Uterus (tissue), 4 donors: ENCODE data around the gene NTRK1. TPM values are rescaled to one million over a fixed set of nuclear protein-coding genes. Genes with fewer than 3 reads are reported as not detected.

Experiments
- DNase-seq, 2 donors: peaks; one replicate each; pipeline ENCODE4 v3.0.0-alpha.2; 2019 to 2020
- H3K27ac ChIP-seq, 2 donors: fragments of 200-600 bp; sonication (generic); 1 replicate in 1 of 2; 2 replicates in 1 of 2; pipeline ENCODE4 v1.5.1; 2016 to 2018
- H3K27me3 ChIP-seq, 2 donors: fragments of 200-600 bp; sonication (generic); one replicate each; pipeline ENCODE4 v1.5.1; 2018 to 2019; ENCODE audit warnings: control low read depth in 1 of 2
- H3K36me3 ChIP-seq, 2 donors: fragments of 200-600 bp; sonication (generic); one replicate each; pipeline ENCODE4 v1.5.1; 2019; ENCODE audit warnings: control low read depth in 1 of 2
- H3K4me1 ChIP-seq, 2 donors: fragments of 200-600 bp; sonication (generic); one replicate each; pipeline ENCODE4 v1.5.1; 2018 to 2019; ENCODE audit warnings: control low read depth in 1 of 2
- H3K4me3 ChIP-seq, 2 donors: fragments of 200-600 bp; sonication (generic); 1 replicate in 1 of 2; 2 replicates in 1 of 2; pipeline ENCODE4 v1.5.1; 2018 to 2019; ENCODE audit warnings: mild to moderate bottlenecking in 1 of 2
- H3K9me3 ChIP-seq, 2 donors: fragments of 200-600 bp; sonication (generic); one replicate each; pipeline ENCODE4 v1.5.1; 2019; ENCODE audit warnings: control low read depth in 1 of 2
- CTCF ChIP-seq, 4 experiments: fragments of 200-600 bp in 2 of 4; fragments of 450-650 bp in 2 of 4; sonication (generic) in 2 of 4; IDR thresholded peaks; one replicate each; pipeline ENCODE4 v1.5.1; 2016 to 2019; ENCODE audit warnings: antibody characterized with exemption in 4 of 4, mild to moderate bottlenecking in 2 of 4, moderate library complexity in 1 of 4
- POLR2A ChIP-seq, 2 donors: fragments of 450-650 bp; IDR thresholded peaks; one replicate each; pipeline ENCODE4 v1.6.1; 2016; ENCODE audit warnings: antibody characterized with exemption in 2 of 2, mild to moderate bottlenecking in 1 of 2, moderate library complexity in 1 of 2
- intact Hi-C: fragments of 100-400 bp; cut with DNase I; formaldehyde crosslinking; loops from one replicate; pipeline ENCODE4 v1.15.1; 2023; ENCODE audit warnings: low total_unique reads
- total RNA-seq, 4 donors: library from RNA; depleted of rRNA in 3 of 4; stranded (reverse); fragments of >200 nt in 3 of 4; gene quantifications; one replicate each; pipeline versions ENCODE4 v1.1.0 to v1.2.4, GENCODE V29; 2014 to 2023
- donor health status: DM: yes; HTN: yes; CAD: no.

Gene NTRK1
- total RNA-seq, 4 donors from 2014 or later: 0.35 to 19.2 (median 3.6) TPM

DNA sequence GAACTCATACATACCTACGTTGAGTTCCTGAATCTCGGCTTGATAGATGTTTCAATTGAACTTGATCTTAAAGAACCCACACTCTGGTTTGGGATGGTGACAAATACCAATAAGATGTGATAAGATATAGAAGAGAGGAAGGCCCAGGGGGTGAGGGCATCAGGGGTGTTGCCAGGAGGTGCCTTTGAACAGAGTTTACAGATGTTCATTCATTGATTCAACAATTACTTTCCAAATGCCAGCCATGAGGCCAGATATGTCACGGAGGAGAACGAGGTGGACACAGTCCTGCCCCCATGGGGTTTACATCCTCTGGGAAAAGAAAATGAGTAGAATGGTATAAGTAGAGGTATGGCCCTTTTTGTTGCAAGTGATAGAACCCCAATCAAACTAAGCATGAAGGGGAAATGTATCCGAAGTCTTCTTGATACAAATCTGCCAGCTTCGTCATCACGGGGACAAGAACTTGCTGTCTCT lies 60.4 kb downstream of the NTRK1 start:
- Histone ChIP-seq H3K27ac (no peak overlapping the region), H3K27me3 (peaks cover 4 to 14% of the 10 kb centered on the region in 2 donors), H3K4me1 (peaks cover 0 to 9% of the 10 kb centered on the region in 2 donors), H3K9me3 (no peaks in the 10 kb centered on the region), H3K36me3 (no peaks in the 10 kb centered on the region), H3K4me3 (no peak overlapping the region)
- TF ChIP-seq POLR2A (IDR thresholded peaks at IDR 0.05) (no peak), CTCF (IDR thresholded peaks at IDR 0.05) (no peak)
- intact Hi-C loops: no loop called here
- DNase-seq: no peak

GRCh38 chr1:156922986-156923669 lies 62.5 kb downstream of the NTRK1 start:
- H3K27me3 ChIP-seq: peaks cover 4 to 14% of the 10 kb centered on the region in 2 donors
- H3K36me3 ChIP-seq: no peaks in the 10 kb centered on the region
- no peak for DNase-seq
- intact Hi-C loops: no loop called here
- H3K9me3 ChIP-seq: no peaks in the 10 kb centered on the region
- peaks cover 0 to 17% of the 10 kb centered on the region in 2 donors for H3K4me1 ChIP-seq
- no peak for TF ChIP-seq POLR2A (IDR thresholded peaks at IDR 0.05)
- no peak for TF ChIP-seq CTCF (IDR thresholded peaks at IDR 0.05)
- H3K4me3 ChIP-seq: no peak overlapping the region
- H3K27ac ChIP-seq: no peak overlapping the region

DNA sequence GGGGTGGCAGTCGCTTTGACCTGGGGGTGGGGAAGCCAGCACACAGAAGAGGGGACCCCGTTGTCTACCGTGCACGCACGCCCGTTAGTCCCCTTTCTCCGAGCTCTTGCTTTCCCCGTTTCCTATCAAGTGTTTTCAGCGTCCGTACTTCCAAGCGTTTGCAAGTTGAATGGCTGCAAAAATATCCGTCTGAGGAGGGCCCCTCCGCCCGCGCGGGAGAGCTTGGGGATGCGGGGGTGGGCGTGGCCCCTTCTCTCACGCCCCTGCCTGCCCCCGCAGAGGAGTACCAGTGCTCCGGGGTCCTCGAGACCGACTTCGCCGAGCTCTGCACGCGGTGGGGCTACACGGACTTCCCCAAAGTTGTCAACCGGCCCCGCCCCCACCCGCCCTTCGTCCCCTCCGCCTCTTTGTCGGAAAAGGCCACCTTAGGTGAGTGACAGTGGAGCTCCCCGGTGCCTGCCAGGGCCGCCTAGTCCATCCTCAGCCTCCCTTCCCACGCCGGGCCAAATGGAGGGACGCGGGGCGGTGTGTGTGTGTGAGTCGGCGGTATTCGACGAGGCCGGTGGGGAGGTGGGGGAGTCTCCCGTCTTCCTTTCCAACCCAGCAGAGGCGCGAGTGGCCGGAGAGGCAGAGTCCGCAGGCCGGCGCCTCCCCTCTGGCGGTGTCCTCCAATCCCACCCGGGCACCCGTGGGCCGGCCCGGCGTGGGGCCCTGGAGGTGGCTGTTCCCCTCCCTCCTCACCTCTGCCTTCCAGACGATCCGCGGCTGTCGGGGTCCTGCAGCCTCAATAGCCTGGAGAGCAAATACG lies 63.2 kb downstream of the NTRK1 start:
- Histone ChIP-seq H3K27me3 (peaks cover 4 to 14% of the 10 kb centered on the region in 2 donors), H3K4me3 (no peak overlapping the region), H3K36me3 (no peaks in the 10 kb centered on the region), H3K27ac (no peak overlapping the region), H3K4me1 (peaks cover 0 to 17% of the 10 kb centered on the region in 2 donors), H3K9me3 (no peaks in the 10 kb centered on the region)
- no peak for TF ChIP-seq CTCF (IDR thresholded peaks at IDR 0.05)
- TF ChIP-seq POLR2A (IDR thresholded peaks at IDR 0.05): no peak
- DNase-seq: no peak
- intact Hi-C loops: no loop called here

- TF ChIP-seq POLR2A (IDR thresholded peaks at IDR 0.05) (no peak), CTCF (IDR thresholded peaks at IDR 0.05) (no peak)
- Histone ChIP-seq H3K9me3 (no peaks in the 10 kb centered on the region), H3K36me3 (no peaks in the 10 kb centered on the region), H3K27me3 (peaks cover 4 to 14% of the 10 kb centered on the region in 2 donors), H3K4me3 (no peak overlapping the region), H3K4me1 (peaks cover 0 to 17% of the 10 kb centered on the region in 2 donors), H3K27ac (no peak overlapping the region)
- no peak for DNase-seq
- intact Hi-C loops: no loop called here
Observed at GRCh38 chr1:156924478-156925153, 64.0 kb downstream of the NTRK1 start.
